Measurements from ENCODE around the gene KRTAP4-16. TPM values are rescaled to one million over a fixed set of nuclear protein-coding genes. Genes with fewer than 3 reads are reported as not detected.
A peak's percentile ranks its signal among the peaks of the same experiment; 100 is the strongest.
"Not testable (repeated sequence)": the region's sequence is repeated elsewhere in the genome, so short reads cannot be mapped to it uniquely, and the experiment has no call there.

KRTAP4-16 gene
- total RNA-seq, 1 donor from 2014 or later = not detected

DNA sequence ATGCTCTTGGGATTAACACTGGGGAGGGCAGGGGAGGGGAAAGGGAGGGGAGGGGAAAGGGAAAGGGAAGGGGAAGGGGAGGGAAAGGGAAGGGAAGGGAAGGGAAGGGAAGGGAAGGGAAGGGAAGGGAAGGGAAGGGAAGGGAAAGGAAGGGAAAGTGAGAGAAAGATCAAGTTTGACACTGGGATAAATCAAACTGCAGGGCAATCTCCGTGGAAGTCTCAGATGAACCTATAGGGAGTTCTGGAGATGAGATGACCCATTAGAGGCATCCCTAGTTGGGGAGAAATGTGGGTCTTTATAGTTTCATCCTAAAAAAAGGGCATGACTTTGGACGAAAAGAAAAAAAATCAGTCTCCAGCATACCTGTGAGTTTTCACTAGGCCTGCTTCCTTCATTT, 19.7 kb upstream of the KRTAP4-16 start:
- Mint-ChIP-seq H3K36me3 (ENCODE audit: low read depth, unreplicated experiment) (peaks cover 4% of the 10 kb centered on the region), H3K27me3 (ENCODE audit: unreplicated experiment) (peaks cover 2% of the 10 kb centered on the region), H3K9me3 (ENCODE audit: unreplicated experiment) (no peaks in the 10 kb centered on the region), H3K4me1 (ENCODE audit: unreplicated experiment) (peaks cover 8% of the 10 kb centered on the region), H3K4me3 (ENCODE audit: unreplicated experiment) (no peak overlapping the region), H3K27ac (ENCODE audit: unreplicated experiment) (no peak overlapping the region)
- TF ChIP-seq, protein P1, sequence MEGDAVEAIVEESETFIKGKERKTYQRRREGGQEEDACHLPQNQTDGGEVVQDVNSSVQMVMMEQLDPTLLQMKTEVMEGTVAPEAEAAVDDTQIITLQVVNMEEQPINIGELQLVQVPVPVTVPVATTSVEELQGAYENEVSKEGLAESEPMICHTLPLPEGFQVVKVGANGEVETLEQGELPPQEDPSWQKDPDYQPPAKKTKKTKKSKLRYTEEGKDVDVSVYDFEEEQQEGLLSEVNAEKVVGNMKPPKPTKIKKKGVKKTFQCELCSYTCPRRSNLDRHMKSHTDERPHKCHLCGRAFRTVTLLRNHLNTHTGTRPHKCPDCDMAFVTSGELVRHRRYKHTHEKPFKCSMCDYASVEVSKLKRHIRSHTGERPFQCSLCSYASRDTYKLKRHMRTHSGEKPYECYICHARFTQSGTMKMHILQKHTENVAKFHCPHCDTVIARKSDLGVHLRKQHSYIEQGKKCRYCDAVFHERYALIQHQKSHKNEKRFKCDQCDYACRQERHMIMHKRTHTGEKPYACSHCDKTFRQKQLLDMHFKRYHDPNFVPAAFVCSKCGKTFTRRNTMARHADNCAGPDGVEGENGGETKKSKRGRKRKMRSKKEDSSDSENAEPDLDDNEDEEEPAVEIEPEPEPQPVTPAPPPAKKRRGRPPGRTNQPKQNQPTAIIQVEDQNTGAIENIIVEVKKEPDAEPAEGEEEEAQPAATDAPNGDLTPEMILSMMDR (IDR thresholded peaks at IDR 0.05; ENCODE audit: unreplicated experiment) = no peak
- DNase-seq (ENCODE audit: low spot score) = no peak

DNA sequence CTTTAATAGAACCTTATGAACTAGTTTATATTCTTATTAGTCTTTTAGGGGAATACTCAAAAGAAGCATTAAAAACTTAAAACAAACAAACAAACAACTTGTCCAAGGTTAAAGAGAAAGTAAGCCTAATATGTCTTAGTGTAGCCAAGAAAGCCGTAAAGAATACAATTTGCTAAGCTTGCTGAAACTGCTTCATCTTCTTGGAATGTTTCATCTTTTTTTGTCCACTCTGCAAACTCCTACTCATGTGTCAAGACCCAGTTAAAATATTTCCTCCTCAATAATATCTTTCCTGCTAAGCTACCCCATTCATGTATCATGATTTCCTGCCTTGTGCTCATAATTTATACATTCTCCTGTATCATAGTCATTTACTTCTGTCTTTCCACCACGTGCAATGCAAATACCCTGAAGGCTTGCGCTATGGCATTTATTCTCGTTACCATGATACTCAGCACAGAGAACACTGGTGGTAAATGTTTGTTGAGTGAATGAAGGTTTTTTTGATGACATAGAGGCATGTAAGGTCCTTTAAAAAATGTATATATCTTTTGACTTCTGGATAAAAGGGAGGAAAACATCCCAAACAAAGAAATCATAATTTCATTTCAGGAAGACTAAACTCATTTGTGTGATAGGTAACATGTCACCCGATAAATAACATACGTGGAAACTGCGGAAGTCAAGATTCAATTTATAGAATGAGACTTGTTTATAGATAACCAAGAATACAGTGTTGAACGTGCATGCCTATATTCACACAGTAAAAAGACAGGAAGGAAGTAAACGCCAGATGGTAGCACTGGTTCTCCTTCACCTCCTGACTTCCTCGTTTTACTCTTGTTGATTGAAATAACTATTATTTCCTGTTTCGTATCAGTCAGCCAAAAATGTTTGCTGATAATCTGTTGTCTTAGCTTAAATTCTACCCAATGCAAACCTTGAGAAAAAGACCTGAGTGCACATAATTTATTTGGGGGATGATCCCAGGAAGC, 18.0 kb upstream of the KRTAP4-16 start:
- not testable (repeated sequence) for H3K4me3 Mint-ChIP-seq (ENCODE audit: unreplicated experiment); H3K9me3 Mint-ChIP-seq (ENCODE audit: unreplicated experiment); DNase-seq (ENCODE audit: low spot score); H3K4me1 Mint-ChIP-seq (ENCODE audit: unreplicated experiment); H3K36me3 Mint-ChIP-seq (ENCODE audit: low read depth, unreplicated experiment); H3K27me3 Mint-ChIP-seq (ENCODE audit: unreplicated experiment)
- H3K27ac Mint-ChIP-seq (ENCODE audit: unreplicated experiment) = peak overlapping the region; percentile 54

DNA sequence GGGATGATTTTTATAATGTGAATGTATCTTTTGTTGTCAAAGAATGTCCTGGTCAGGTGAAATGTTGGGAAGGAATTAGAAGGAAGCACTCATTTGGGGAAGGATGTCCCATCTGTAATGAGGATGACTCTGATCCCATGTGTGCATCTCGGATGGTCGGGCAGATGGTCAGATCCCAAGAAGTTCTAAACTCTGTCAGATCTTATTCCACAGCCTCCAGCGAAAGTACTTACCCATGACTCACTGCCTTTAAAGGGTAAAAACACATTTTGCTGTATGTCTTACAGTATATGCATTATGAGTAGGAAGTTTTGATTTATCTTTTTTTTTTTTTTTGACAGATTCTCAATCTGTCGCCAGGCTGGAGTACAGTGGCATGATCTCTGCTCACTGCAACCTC, 16.7 kb upstream of the KRTAP4-16 start:
- H3K4me3 Mint-ChIP-seq (ENCODE audit: unreplicated experiment) = no peak overlapping the region
- TF ChIP-seq, protein P1 (IDR thresholded peaks at IDR 0.05; ENCODE audit: unreplicated experiment) = no peak
- no peak overlapping the region for H3K27ac Mint-ChIP-seq (ENCODE audit: unreplicated experiment)
- H3K36me3 Mint-ChIP-seq (ENCODE audit: low read depth, unreplicated experiment) = peaks cover 4% of the 10 kb centered on the region
- H3K27me3 Mint-ChIP-seq (ENCODE audit: unreplicated experiment) = peaks cover 2% of the 10 kb centered on the region
- H3K9me3 Mint-ChIP-seq (ENCODE audit: unreplicated experiment) = no peaks in the 10 kb centered on the region
- peaks cover 8% of the 10 kb centered on the region for H3K4me1 Mint-ChIP-seq (ENCODE audit: unreplicated experiment)
- DNase-seq (ENCODE audit: low spot score) = no peak

DNA sequence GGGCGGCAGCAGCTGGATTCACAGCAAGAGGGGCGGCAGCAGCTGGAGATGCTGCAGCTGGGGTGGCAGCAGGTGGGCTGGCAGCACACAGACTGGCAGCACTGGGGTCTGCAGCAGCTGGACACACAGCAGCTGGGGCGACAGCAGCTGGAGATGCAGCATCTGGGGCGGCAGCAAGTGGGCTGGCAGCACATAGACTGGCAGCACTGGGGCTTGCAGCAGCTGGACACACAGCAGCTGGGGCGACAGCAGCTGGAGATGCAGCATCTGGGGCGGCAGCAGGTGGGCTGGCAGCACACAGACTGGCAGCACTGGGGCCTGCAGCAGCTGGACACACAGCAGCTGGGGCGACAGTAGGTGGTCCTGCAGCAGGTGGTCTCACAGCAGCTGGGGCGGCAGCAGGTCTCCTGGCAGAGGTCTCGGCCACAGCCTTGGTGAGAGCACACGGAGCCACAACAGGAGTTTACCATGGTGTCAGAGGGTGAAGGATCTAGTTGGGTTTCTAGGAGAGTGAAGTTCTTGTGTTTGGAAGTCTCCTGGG, 15.9 kb upstream of the KRTAP4-16 start, which contains the start of gene KRTAP4-11:
KRTAP4-11 (minus strand) TSS at position 528 of the 541 bp plus-strand sequence; CDS start at position 470, 58 bp downstream.
- H3K9me3 Mint-ChIP-seq (ENCODE audit: unreplicated experiment); H3K27ac Mint-ChIP-seq (ENCODE audit: unreplicated experiment); H3K4me3 Mint-ChIP-seq (ENCODE audit: unreplicated experiment); H3K27me3 Mint-ChIP-seq (ENCODE audit: unreplicated experiment); H3K36me3 Mint-ChIP-seq (ENCODE audit: low read depth, unreplicated experiment); H3K4me1 Mint-ChIP-seq (ENCODE audit: unreplicated experiment); DNase-seq (ENCODE audit: low spot score): not testable (repeated sequence)

DNA sequence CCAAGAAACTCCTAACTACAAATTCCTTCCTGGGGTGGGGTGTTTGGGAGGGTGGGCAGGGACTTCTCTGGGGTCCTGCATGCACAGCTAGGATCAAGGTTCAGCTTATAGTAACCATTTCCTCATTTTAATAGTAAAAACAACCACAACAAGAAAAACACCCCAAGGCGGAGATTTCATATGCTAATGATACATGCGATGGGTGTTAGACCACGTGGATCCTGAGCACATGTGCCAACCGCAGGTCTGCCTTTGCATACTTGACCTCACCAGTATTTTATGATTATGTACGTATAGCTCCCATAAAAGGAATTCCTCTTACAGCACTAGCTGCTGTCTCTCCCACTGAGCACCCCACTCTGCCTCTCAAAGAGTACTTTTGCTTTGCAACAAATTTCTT, 14.3 kb upstream of the KRTAP4-16 start:
- Mint-ChIP-seq H3K27ac (ENCODE audit: unreplicated experiment) (no peak overlapping the region), H3K36me3 (ENCODE audit: low read depth, unreplicated experiment) (peaks cover 4% of the 10 kb centered on the region), H3K27me3 (ENCODE audit: unreplicated experiment) (peaks cover 2% of the 10 kb centered on the region), H3K9me3 (ENCODE audit: unreplicated experiment) (no peaks in the 10 kb centered on the region), H3K4me3 (ENCODE audit: unreplicated experiment) (no peak overlapping the region), H3K4me1 (ENCODE audit: unreplicated experiment) (peaks cover 8% of the 10 kb centered on the region)
- no peak for DNase-seq (ENCODE audit: low spot score)
- TF ChIP-seq, protein P1 (IDR thresholded peaks at IDR 0.05; ENCODE audit: unreplicated experiment) = no peak
